Hematopoietic multipotent progenitor cell treated with erythropoietin and hydrocortisone succinate and interleukin-3 and kit ligand, for 8 days (in vitro differentiated cells): Measurements from ENCODE around the gene LRRC52.

Experiments used
- DNase-seq: peaks from one replicate; pipeline ENCODE4 v3.0.0-alpha.2; 2015

The LRRC52 gene, protein sequence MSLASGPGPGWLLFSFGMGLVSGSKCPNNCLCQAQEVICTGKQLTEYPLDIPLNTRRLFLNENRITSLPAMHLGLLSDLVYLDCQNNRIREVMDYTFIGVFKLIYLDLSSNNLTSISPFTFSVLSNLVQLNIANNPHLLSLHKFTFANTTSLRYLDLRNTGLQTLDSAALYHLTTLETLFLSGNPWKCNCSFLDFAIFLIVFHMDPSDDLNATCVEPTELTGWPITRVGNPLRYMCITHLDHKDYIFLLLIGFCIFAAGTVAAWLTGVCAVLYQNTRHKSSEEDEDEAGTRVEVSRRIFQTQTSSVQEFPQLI

DNA sequence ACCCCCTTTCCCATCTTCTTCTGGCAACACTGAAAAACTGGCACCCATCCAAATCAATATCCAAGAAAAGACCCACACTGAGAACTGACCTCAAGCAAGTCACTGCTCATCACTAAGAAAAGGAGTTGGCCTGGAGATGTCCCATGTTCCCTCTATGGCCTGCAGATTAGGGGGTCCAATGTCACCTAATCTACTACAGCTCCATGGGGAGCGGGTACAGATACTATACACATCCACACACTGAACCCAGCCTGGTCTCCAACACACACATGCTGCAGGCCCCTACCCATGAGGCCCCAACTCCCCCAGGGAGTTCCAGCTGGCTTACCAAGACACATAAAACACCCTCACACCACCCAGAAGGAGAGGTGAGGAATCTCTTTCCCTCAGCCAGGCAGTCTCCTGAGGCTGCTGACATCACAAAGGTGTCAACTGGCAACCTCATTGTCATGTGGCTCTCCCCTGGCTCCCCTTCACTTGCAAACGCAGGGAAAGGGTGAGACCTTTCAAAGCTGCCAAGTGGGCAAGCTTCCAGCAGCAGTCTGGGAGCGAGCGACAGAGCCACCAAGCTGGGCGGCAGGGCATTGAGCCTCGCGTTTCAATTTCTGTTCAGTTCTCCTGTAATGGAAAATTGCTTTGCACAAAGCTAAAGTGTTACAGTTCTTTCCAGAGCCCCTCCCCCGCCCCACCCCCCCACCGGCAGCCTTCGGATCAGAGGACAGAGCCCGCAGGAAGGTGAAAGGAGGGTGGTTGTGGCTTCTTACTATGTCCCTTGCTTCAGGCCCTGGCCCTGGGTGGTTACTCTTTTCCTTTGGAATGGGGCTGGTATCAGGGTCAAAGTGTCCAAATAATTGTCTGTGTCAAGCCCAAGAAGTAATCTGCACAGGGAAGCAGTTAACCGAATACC, at the start of gene LRRC52:
TSS of gene LRRC52 (plus strand) at position 469 of the 907 bp plus-strand sequence. CDS start at position 766, 297 bp downstream.
- DNase-seq = peak; percentile 9

DNA sequence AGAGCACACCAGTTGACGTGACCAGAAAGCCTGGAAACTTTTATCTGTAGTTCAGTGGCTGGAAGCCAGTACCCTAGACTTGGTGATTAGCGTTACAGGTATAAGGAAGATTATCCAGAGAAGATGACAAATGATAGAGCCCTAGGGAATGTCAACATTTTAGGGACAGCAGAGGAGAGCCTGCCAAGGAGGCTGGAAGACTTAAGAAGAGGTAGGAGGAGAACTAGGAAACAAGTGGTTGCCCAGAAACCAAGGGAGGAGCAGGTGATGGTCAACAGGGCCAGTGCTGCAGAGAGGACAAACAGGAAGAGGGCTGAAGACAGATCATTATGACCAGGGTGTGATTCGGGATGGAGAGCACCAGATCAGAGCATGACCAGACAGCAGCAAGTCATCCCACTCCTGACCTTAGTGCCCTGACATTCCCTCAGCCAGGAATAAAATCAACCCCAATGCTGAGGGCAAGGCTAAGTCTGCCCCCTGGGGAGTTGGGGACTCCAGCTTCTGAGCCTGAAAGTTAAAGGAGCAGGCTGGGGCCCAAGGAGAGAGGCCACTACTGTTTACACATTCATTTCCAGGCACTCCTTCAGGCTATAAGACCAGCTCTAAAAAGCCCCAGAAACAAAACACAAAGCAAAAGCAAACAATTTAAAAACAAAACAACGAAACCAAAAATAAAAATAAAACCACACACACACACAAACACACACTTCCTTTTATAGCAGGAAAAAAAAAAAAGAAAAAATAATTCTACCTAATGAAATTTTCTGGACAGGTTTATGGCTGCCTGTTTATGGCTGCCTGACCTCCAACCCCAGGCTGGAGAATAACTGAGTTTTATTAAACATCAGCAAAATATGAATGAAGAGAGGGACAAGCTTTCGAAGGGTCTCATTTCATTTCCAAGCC, 48.6 kb upstream of the LRRC52 start:
- no peak for DNase-seq

DNA sequence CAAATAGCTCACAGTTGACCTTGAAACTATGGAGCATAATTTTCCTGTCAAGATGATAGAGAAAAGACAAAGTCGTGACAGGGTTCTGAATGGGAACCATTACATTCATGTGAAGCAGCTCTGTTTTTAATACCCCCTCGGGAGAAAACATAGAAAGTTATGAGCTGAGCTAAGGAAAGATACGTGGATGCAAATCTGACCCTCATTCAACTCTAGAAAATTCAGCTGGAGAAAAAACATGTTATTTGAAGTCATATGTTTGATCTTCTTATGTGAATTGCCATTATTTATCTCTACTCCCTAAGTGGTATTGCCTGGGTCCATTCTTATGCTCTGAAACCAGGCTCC, 48.0 kb upstream of the LRRC52 start:
- no peak for DNase-seq

DNA sequence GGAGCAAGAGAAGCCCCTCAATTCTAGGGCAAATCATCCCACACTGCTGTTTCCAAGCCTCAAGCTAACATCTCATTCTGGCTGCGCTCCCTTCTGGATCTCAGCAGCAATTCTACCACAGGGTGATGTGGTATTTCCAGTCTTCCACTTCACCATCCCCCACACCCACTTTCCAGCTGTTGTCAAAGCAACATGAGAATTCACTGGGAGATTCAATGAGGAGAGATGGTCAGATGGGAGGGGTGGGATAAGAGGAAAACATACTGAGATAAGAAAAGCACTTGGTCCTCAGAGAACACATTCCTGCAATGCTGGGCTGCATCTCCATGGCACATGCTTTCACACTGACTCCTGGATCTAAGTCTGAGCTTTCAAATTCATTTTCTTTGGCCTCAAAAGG, 47.3 kb upstream of the LRRC52 start:
- DNase-seq = no peak

DNA sequence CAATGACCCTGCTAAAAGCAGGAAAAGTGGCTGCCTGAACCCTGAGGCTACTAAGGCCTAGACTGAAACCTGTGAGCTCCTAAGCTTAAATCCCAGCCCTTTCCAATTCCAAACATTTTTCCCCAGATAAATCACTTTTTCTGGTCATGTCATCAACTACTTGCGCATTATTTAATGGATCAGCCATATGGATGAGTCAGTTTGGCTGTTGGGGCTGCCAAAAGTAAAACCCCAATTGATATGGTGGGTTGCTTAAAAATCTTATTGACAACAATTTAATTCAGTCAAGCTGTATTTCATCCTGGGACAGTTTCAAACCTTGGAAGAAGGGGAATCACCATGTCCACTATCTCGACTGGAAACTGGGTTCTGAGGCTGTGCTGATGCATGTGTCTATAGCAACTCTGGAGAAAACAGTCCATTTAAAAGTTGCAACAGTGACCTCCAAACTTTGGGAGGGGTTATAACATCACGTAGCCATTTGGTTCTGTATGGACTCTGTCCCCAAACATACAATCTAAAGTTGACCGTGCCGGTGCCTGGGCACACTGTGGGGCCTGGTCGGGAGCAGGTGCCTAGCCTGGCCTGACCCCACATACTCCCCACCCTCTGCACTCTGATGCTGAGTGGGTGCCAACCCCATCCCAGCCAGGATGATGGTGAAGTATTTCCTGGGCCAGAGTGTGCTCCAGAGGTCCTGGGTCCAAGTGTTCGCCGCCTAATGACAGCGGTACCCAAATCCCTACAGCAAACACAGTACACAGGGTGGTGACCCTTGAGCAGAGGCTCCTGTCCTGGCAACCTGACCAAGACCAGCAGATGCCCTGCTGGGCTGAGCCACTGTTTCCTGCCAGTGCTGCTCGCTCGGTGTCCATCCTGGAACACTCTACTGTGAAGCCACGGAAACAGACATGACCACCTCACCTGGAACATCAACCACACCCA, 46.5 kb upstream of the LRRC52 start:
- no peak for DNase-seq

DNA sequence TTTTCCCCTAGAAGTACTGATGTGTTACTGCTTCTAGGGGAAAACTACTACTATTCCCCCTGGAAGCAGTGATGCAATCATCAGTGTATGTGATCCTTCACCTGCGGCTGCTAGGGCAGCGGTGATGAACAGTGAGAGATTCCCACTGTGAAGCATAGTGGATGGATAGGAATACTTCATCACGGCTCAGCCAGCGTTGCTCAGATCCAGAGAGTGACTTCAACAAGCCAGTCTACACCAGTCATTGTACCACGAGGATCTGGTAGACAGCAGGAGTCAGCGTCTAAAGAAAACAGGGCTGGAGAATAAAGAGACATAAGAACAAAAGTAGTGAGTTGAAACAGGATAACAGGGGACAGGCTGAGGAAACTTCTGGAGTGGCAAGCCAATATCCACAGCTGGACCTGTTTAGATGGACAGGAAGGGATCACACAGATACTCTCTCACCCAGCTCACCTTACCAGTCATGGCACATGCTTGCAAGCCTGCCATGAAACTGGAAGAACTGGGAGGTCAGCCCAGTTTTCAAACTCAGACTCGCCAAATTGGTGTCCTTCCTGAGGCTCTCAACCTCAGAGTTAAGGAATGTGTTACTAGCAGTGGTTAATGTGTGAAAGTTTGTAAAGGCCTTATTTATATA, 42.4 kb upstream of the LRRC52 start:
- DNase-seq = no peak

DNA sequence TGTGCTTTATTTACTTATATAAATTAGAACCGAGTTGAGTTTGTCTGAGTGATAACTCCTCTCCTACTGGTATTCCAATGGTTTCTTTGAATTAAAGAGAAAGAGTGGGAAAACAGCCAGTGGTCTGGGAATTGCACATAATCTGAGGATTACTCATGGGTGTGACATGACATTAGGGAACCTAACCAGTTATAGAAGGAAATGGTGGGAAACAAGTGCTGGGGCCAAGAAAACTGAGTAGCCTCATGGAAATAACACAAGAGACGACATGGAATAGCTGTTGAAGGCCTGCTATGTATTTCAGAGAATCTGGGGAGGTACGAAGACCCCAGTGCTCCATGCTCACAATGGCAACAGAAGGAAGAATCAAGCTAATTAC, 41.8 kb upstream of the LRRC52 start:
- no peak for DNase-seq

DNA sequence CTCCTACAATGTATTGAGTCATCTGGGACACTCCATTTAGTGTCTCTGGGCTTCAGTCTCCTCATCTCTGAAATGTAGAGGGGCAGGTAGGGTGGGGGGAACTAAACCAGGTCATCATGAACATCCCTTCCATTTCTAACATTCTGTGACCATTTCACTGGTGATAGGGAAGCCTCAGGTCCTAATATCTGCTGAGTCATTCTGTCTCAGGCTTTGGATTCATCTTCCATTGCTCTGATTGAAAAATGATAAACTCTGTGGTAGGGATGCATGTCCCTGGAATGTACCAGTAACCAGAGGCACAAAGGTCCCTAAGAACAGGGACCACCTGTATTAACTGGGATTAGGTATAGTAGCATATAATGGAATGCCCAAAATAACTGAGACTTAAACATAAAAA, 36.2 kb upstream of the LRRC52 start:
- no peak for DNase-seq

DNA sequence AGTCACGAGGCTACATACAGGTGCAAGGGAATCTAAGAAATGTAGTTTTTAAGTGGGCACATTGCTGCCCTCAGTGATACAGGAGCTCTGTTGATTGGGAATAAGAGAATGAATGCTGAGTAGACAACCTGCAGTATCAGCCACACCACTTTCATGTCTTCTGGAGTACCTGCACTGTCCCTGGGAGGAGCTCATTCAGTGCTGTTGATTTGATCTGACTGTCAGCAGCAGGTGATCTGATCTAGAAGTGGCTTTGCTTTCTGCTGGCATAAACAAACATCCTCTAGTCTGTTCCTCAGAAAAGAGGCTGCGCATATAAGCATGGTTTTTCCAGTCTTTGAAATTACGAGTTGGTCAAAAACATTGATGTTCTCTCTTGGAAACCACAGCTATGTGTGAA, 35.5 kb upstream of the LRRC52 start:
- DNase-seq = no peak

DNA sequence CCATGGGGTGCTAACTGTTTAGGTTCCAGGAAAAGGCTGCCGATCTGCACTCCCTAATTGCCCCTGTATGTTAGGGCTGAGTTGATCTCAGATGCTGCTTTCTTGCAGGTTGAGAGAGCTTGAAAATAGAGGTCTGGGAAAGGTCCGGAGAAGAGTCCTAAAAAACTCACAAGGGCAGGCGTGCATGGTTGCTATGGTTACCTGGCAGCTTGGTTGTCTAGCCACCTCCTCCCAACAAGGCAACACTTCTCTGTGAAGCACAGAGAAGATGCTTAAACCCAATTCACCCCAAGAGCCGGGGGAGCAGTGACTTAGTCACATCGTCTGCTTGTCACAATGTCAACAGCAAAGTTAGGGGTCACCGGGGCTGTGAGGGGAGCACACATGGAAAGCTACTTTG, 31.0 kb upstream of the LRRC52 start:
- no peak for DNase-seq

DNA sequence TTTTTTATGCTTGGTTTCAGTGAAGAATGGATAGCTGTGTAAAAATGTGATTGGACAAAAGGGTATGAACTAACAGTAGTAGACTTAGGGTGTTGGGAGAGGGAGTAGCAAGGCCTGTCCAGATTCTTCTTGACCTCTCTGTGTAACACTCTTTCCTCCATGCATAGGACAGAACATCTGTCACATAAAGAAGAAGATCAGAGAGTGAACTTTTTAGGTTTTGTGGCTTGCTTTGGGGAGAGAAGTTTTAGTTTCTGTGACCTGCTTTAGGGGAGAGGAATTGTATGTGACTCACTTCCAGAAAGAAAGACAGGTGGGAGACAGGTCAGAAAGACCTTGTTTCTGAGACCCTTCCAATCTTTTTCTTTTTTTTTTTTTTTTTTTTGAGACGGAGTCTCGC, 27.3 kb upstream of the LRRC52 start:
- DNase-seq = no peak

DNA sequence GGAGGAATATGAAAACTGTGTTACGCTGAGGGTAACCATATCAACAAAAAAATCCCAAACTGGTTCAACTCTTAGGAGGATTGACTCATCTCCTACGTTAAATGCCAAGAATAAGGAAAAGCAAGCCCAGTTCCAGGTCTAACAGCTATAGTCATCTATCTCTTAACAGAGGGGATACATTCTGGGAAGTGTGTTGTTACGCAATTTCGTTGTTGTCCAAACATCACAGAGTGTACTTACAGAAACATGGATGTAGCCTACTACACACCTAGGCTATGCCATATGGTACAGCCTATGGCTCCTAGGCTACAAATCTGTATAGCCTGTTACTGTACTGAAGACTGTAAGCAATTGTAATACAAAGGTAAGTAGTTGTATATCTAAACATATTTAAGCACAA, 23.2 kb upstream of the LRRC52 start:
- no peak for DNase-seq

DNA sequence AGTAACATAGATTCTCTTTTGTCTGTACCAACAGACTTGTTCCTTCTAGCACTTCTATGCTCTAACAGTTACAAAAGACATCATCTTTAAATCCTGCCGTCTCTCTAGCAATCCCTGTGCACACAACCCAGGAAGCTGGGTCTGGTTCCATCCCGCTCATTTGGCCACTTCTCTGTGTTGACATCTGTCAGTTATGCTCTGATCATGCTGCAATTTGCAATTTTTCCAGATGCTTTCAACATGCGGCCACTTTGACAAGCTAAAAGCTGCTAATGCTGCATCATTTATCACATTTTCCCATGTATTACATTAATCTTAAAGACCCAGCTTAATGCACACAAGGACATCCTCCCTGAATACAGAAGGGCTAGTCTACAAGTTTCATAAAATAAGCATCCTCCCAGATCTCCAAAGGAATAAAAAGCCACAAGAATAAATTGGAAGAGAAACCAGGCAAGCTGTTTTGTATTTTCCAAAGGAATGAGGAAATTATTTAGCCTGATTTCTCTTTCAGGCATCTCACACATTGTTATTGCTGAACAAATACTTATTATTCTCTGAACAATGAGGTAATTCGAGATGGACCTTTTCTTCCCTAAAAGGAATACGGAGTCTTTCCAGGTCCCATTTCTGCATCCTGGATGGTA, 19.0 kb upstream of the LRRC52 start:
- DNase-seq = no peak

DNA sequence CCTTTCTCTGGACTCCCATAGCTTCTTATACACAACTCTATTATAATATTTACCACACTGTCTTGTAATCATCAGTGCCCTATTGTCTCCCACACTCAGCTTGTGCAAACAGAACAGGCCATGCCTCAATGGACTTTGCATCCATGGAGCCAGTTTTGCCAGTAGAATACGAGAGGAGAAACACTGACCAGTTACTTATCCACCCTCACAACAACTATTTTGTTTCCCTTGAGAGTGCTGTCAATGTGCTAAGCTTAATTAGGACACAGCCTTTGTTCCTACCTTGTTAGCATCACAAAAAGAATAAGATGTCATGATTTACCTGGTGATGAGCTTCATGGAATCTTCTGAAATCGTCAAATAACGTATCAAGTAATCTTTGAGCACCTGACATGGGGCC, 18.1 kb upstream of the LRRC52 start:
- no peak for DNase-seq

DNA sequence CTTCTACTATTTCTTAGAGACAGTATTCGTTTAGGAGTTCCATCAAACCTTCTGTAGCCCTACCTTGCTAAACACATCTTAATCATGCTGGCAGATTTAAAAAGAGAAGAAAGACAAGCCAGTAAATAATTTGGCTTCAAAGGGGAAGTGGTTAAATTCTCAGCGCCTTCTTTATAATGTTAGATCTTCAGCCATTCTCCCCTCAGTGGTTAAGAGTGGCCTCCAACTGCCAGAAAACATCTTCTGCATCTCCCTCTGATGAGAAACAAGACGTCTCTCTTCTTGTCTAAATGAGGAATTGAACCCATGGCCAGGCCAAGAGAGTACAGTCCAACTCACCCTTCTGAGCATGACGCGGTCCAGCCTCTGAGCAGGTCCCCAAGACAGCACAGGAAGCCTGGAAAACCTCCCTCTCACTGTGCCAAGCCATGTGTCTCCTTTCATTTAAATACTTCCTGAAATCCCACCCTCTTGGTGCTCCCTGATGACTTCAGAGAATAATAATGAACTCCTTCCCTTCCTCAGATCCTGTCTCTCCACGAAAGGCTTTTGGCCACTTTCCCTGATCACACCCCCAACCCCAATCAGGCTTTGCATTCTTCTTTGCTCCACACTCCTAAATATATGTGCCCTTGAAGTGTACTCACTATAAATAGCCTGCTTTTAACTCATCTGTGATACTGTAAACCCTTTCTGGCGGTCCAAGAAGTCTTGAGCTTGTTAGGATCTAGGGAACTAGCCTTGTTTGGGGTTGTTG, 16.4 kb upstream of the LRRC52 start:
- no peak for DNase-seq

DNA sequence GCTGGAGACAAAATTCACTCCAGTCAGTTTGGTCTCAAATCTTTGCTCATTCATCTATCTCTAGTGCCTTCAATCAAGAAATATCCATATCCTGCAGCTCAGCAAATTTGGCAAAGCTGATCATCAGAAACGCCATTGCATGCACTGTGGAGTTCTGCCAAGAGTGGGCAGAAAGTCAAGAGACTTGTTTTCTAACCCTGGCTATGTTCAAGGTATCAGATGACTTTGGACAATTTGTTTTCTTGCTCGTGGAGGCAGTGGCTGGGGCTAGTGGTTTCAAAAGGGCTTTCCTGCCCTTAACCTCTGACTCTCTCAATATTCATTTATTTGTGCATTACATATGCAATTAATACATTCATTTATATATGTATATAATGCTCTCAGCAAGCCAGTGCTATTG, 12.8 kb upstream of the LRRC52 start:
- no peak for DNase-seq

DNA sequence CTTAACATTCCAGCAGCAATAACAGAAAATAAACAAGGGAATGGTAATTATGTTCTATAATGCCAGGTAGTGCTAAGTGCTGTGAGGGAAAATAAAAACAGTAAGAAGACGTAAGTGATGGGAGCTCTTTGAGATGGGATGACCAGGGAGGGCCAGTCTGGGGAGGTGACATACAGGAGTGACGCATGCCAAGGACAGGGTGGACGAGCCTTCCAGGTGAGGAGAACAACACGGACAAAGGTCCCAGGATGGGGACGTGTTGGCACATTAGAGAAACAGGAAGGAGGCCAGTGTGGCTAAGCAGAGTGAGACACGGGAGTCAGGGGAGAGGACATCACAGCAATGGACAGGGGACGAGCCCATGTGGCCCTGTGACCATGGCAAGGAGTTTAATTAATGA, 11.7 kb upstream of the LRRC52 start:
- no peak for DNase-seq

DNA sequence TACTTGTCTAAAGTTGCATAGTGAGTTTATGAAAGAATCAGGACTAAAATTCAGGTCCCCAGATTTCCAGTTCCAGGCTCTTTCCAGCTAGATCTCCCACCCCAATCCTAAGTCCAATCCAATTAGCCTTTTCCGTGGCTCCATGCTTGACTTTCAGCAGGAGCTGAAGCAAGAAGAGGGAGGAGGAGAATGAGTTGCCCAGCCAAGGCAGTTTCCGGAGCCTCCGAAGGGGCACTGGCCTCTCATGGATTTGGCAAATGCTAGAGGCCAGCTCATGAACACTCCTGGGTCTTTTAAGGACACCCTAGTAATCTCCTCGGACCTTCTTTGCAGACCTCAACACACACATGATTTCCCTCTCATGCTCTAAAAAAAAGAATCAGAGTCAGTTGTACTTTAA, 10.5 kb upstream of the LRRC52 start:
- DNase-seq = no peak

DNA sequence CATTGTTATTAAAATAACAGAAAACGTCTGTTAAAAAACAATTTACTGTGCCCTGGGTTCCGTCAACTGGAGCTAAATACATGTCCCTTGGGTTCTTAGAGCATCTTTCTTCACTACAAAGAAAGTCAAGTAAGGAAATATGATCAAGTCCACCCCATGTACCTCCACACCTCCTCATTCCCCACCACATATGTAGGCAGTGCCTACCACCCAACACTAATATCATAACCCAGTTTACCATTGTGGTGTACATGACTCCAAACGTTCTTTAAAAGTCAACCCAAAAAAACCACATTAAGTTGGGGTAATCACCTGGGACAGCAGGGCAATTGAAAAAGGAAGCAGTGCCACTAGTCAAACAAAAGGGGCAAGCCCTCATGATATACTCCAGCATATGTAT, 7.8 kb upstream of the LRRC52 start:
- no peak for DNase-seq

DNA sequence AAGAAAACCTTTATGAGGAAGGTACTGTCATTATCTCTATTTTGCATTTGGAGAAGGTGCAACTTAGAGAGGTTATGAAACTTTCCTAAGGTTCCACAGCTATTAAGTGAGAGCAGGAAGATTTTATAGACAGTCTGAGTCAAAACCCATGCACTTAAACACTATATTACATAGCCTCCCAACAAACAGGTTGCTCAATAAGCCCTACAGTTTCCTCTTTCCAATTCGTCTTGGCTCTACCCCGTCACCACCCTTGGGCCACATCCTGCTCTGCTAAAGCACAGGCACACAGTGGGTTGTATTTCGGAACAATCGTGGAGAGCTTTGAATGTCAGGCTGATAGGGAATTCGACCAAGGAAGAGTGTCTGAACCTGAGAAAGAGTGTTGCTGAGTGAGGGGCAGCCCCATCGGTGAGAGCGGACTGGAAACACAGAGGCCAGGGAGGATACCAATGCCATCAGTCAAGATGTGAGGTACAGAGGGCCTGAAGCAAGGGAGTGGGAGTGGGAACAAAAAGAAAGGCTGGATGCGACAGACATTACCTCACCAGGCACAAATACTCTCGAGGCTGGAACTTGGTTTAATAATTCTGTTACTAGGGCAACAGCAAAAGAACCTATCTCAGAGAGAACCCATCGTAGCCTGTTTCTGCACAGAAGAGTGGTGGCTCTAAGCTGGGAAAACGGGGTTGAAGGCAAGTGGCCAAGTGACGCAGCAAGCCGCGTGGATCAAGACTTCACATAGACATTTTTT, 6.3 kb upstream of the LRRC52 start:
- no peak for DNase-seq
